GM12865 (cell line): ENCODE results near the gene TMC4.

Source experiments
- DNase-seq: peaks from one replicate; pipeline ENCODE4 v3.0.0; 2010; ENCODE audit warnings: low read depth
- H3K4me3 ChIP-seq: 2 replicates; pipeline ENCODE4 v1.5.1; 2011; ENCODE audit warnings: mild to moderate bottlenecking, low read depth, low read length, control low read depth
- TF ChIP-seq, protein P1 (sequence below): IDR thresholded peaks from 2 replicates; pipeline ENCODE4 v1.5.1; 2011; ENCODE audit warnings: low read length, control low read depth, low read depth, inconsistent platforms; ENCODE audit not compliant: insufficient read depth; ENCODE audit errors: missing control alignments

Gene TMC4

DNA sequence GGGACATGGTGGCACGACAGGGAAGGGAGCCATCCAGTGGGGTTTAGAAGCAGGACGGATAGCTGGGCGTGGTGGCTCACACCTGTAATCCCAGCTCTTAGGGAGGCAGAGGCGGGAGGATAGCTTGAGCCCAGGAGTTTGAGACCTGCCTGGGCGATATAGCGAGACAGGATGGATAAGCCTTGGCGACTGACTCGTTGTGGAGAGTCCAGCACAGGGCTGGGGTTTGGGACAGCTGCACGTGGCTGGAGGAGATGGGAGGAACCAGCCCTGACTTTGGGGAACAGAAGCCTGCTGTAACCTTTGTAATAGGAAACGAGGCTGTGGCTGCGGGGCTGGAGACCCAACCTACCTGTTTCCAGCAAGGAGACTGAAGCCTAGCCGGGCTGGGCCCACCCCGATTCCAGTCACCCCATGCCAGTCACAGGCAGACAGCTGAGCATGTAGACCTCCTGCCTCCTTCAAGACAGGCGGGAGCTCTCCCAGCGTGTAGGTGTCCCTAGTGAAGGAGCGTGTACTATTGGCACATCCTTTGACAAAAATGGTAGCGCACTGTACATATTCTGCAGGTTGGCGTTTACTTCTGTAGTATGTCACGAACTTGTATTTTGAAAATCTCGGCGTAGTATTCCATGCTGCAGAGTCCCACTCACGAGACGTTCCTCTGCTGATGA, 21.5 kb downstream of the TMC4 start:
- TF ChIP-seq, protein P1, sequence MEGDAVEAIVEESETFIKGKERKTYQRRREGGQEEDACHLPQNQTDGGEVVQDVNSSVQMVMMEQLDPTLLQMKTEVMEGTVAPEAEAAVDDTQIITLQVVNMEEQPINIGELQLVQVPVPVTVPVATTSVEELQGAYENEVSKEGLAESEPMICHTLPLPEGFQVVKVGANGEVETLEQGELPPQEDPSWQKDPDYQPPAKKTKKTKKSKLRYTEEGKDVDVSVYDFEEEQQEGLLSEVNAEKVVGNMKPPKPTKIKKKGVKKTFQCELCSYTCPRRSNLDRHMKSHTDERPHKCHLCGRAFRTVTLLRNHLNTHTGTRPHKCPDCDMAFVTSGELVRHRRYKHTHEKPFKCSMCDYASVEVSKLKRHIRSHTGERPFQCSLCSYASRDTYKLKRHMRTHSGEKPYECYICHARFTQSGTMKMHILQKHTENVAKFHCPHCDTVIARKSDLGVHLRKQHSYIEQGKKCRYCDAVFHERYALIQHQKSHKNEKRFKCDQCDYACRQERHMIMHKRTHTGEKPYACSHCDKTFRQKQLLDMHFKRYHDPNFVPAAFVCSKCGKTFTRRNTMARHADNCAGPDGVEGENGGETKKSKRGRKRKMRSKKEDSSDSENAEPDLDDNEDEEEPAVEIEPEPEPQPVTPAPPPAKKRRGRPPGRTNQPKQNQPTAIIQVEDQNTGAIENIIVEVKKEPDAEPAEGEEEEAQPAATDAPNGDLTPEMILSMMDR: no peak
- H3K4me3 ChIP-seq: no peak overlapping the region
- DNase-seq: no peak

DNA sequence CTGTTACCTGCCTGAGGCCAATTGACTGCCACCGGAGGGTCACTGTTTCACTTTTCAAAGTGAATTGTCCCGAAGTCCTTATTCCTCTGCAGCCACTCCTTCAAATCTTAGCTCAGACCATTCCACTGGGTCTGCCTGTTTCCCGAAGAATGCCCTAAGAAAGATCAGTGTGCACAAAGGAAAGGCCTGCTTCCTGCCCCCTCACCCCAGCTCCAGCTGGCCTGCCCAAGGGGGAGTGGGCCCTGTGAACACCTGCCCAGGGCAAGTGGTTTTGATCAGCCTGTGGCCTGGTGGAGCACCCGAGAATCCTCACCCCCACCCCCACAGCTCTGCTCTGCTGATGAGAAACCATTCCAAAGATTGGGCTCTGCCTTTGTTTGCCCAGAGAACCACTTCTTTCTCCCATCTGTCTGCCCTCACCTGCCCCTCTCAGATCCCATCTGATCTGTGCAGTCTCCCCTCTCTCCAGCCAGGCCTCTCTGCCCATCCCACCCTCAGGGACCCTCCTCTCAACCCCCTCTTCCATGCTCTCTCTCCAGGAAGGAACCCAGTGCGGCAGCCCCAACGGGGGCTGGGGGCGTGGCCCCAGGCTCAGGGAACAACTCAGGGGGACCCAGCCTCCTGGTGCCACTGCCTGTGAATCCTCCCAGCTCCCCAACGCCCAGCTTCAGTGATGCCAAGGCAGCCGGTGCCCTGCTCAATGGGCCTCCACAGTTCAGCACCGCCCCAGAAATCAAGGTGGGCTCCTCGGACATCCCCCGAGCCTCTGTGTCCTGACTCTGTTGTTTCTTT, 23.7 kb downstream of the TMC4 start:
- DNase-seq: no peak
- H3K4me3 ChIP-seq: no peak overlapping the region
- TF ChIP-seq, protein P1: no peak

DNA sequence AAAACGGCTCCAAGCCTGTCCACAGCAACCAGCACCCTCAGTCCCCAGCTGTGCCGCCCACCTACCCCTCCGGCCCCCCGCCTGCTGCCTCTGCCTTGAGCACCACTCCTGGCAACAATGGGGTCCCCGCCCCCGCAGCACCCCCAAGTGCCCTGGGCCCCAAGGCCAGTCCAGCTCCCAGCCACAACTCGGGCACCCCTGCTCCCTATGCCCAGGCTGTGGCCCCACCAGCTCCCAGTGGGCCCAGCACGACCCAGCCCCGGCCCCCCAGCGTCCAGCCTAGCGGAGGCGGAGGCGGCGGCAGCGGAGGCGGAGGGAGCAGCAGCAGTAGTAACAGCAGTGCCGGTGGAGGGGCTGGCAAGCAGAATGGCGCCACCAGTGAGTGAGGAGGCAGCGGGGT, 24.8 kb downstream of the TMC4 start:
- DNase-seq: no peak
- TF ChIP-seq, protein P1: no peak
- H3K4me3 ChIP-seq: no peak overlapping the region

DNA sequence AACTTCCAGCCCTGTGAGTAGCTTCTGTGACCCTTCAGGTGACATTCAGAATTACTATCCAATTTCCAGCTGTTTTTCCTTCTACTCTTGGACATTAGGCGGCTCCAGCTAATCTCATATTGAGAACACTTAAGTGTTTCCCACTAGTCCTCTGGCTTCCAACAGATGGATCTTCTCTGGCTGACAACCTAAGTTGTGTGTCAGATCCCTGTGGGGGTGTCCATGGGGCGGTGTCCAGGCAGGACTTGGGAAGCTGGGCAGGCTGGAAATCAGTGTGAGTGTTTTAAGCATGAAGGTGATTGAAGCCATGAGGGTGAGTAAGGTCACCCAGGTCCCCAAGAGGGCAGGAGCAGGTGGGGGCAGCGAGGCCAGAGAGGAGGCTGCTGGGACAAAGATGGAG, 25.3 kb downstream of the TMC4 start:
- no peak for DNase-seq
- no peak overlapping the region for H3K4me3 ChIP-seq
- TF ChIP-seq, protein P1: no peak

DNA sequence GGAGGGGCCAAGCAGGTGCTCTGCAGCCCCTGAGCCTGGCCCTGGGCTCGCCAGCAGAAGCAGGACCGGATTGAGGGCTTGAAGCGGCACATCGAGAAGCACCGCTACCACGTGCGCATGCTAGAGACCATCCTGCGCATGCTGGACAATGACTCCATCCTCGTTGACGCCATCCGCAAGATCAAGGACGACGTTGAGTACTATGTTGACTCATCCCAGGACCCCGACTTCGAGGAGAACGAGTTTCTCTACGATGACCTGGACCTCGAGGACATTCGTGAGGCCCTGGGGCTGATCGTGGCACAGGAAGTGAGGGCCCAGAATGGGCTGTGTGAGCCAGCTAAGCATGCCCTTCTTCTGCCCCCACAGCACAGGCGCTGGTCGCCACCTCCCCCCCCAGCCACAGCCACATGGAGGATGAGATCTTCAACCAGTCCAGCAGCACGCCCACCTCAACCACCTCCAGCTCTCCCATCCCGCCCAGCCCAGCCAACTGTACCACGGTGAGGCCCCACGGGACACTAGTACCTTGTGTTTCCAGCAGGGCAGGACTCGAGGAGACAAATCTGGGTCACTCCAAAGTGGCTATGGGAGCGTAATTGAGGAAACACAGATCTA, 27.3 kb downstream of the TMC4 start:
- no peak overlapping the region for H3K4me3 ChIP-seq
- TF ChIP-seq, protein P1: no peak
- DNase-seq: no peak

DNA sequence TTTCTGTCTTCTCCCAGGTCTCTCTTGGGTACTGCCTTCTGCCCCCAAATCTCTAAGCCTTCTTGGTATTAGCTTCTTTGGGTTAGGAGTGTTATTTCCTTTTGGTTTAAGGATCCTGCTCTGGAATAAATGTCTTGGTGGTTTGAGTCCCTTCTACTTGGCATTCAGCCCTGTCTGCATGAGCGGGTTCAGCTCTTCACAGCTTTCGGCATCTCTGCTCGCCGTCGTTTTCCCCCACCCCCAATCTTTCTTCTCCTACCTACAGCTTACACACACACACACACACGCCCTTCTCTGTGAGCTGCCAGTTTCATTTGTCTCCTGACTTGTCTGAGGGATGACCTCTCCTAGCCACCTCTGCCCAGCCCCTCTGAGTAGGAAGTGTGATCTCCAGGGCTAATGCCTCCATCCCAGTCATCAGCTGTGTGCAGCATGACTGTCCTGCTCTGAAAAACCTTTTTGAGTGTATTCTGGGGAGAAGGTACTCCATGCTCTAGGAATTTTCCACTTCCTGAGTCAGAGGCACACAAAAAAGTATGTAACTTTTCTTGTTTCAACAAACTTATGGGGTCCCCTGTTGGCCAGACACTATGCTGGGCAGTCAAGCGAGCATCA, 30.7 kb downstream of the TMC4 start:
- TF ChIP-seq, protein P1: no peak
- H3K4me3 ChIP-seq: no peak overlapping the region
- no peak for DNase-seq
